HEK293 (cell line): Measurements from ENCODE around the gene ARNT2.

Source experiments
- YY1 ChIP-seq: fragments of 450-650 bp; formaldehyde crosslinking; IDR thresholded peaks from 2 replicates; pipeline ENCODE4 v1.5.1; 2018; ENCODE audit warnings: missing biosample characterization, missing genetic modification characterization
- ZNF274 ChIP-seq, 2 experiments: fragments of 200-500 bp in 1 of 2; fragments of 450-650 bp in 1 of 2; sonication (Bioruptor generic) in 1 of 2; formaldehyde crosslinking in 1 of 2; IDR thresholded peaks; 2 replicates each; pipeline versions ENCODE4 v1.5.1 to v1.6.1; 2014 to 2016; ENCODE audit warnings: borderline replicate concordance in 1 of 2, inconsistent platforms in 1 of 2, low read length in 1 of 2, missing biosample characterization in 1 of 2, missing genetic modification characterization in 1 of 2

DNA sequence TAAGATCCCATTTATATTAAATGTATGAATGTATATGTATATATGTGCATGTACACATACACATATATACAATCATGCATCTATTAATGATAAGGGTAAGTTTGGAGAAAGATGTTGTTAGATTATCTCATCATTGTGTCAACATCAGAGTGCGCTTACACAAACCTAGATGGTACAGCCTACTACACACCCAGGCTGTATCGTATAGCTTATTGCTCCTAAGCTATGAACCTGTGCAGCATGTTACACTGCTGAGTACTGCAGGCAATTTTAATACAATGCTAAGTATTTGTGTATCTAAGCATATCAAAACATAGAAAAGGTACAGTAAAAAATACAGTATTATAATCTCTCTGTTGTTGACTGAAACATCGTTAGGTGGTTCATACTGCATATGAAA lies 233.6 kb downstream of the ARNT2 start:
- TF ChIP-seq YY1 (tag by site-specific recombination) (no peak), ZNF274 (IDR thresholded peaks at IDR 0.05; ENCODE audit: low read length) (no peak), ZNF274 (tag by site-specific recombination; IDR thresholded peaks at IDR 0.05; ENCODE audit: borderline replicate concordance) (no peak)
